ENCODE data around the gene FAM171A1. TPM values are rescaled to one million over a fixed set of nuclear protein-coding genes. Genes with fewer than 3 reads are reported as not detected.

FAM171A1 gene
- total RNA-seq, 1 donor from 2014 or later = 86.1 TPM

DNA sequence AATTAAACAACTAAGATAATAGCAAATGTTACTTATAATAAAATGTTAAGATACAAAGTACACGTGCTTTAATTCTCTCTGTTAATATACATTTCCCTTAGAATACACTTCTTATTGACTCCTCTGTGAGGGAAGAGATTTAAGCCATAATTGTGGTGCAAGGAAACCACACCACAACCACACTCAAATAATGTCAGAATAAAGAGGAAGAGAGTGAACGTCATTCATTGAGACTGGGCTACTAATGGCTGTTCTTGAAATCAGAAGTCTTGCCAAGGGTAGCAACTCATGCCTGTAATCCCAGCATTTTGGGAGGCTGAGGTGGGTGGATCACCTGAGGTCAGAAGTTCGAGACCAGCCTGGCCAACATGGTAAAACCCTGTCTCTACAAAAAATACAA, 10.0 kb downstream of the FAM171A1 start:
- Mint-ChIP-seq H3K27me3 (no peaks in the 10 kb centered on the region), H3K27ac (no peak overlapping the region), H3K4me3 (ENCODE audit: low read depth) (no peak overlapping the region), H3K4me1 (ENCODE audit: low read depth) (peaks cover 10% of the 10 kb centered on the region), H3K36me3 (ENCODE audit: insufficient read depth) (peaks cover 36% of the 10 kb centered on the region), H3K9me3 (ENCODE audit: low read depth) (peaks cover 17% of the 10 kb centered on the region)
- TF ChIP-seq, protein P1, sequence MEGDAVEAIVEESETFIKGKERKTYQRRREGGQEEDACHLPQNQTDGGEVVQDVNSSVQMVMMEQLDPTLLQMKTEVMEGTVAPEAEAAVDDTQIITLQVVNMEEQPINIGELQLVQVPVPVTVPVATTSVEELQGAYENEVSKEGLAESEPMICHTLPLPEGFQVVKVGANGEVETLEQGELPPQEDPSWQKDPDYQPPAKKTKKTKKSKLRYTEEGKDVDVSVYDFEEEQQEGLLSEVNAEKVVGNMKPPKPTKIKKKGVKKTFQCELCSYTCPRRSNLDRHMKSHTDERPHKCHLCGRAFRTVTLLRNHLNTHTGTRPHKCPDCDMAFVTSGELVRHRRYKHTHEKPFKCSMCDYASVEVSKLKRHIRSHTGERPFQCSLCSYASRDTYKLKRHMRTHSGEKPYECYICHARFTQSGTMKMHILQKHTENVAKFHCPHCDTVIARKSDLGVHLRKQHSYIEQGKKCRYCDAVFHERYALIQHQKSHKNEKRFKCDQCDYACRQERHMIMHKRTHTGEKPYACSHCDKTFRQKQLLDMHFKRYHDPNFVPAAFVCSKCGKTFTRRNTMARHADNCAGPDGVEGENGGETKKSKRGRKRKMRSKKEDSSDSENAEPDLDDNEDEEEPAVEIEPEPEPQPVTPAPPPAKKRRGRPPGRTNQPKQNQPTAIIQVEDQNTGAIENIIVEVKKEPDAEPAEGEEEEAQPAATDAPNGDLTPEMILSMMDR (IDR thresholded peaks at IDR 0.05; ENCODE audit: unreplicated experiment) = no peak
- no peak for DNase-seq (ENCODE audit: low spot score, unreplicated experiment)

DNA sequence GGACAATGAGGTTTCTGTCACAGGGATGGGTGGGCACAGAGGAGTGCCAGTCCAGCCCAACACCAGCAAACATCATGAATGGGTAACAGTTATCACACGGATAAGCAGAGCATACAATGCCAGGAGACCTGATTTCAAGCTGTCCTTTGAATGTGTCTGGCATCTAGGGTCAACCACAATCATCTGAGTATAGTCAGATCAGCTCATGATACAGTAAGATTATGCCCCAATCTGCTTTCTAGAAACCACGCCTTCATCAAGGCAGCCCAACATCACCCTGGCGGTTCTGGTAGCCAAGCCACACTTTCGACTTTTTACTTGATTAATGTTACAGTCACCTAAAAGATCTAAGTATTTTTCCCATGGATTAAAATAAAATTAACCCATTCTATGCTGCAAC, 10.5 kb downstream of the FAM171A1 start:
- Mint-ChIP-seq H3K36me3 (ENCODE audit: insufficient read depth) (peaks cover 36% of the 10 kb centered on the region), H3K27me3 (no peaks in the 10 kb centered on the region), H3K27ac (no peak overlapping the region), H3K4me3 (ENCODE audit: low read depth) (no peak overlapping the region), H3K4me1 (ENCODE audit: low read depth) (peaks cover 11% of the 10 kb centered on the region), H3K9me3 (ENCODE audit: low read depth) (peaks cover 17% of the 10 kb centered on the region)
- TF ChIP-seq, protein P1 (IDR thresholded peaks at IDR 0.05; ENCODE audit: unreplicated experiment) = no peak
- no peak for DNase-seq (ENCODE audit: low spot score, unreplicated experiment)

DNA sequence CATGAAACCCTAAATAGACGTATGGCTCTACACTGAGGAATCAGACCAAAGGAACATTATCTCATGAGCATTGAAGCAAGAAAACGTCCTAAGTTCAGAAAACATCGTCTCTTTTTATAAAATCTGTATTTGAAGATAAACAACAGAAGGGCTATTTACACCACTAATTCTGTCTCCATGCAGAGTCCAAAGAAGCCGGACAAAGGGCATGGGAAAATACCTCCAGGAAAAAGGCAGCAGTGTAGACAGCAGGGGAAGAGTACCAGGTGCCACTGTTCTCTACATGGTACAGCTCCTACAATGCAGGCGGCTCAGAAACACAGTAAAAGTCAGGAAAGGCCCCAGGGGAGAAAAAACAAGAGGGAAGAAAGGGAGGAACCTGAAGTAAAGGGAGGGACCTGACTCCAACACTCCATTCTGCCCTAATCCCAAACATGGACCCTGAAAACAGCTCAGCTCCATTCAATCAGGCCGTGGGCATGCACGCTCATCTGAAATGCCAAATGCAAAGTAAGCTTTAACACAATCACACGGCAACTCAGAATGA, 17.5 kb downstream of the FAM171A1 start:
- Mint-ChIP-seq H3K36me3 (ENCODE audit: insufficient read depth) (peaks cover 5% of the 10 kb centered on the region), H3K27ac (no peak overlapping the region), H3K9me3 (ENCODE audit: low read depth) (no peaks in the 10 kb centered on the region), H3K27me3 (no peaks in the 10 kb centered on the region), H3K4me3 (ENCODE audit: low read depth) (no peak overlapping the region), H3K4me1 (ENCODE audit: low read depth) (peaks cover 33% of the 10 kb centered on the region)
- no peak for DNase-seq (ENCODE audit: low spot score, unreplicated experiment)
- TF ChIP-seq, protein P1 (IDR thresholded peaks at IDR 0.05; ENCODE audit: unreplicated experiment) = no peak

DNA sequence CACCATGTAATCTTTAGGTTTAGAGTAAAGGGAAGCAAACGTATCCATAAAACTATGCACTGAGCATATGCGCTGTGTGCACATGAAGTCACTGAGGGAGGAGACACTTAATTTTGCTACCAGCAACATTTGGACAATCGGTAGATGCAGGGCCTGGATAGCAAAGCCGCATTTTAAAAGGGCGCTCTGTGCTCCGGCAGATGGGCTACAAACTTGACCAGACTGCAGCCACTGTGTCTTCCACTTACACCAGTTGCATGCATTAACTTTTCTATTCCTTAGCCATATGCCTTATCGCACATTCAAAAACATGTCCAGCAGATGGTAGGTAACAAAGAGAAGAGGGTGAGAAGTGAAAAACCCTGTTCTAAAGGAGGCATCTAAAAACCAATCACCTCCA, 18.3 kb downstream of the FAM171A1 start:
- no peaks in the 10 kb centered on the region for H3K27me3 Mint-ChIP-seq
- peak overlapping the region; percentile 49 for H3K27ac Mint-ChIP-seq
- peaks cover 33% of the 10 kb centered on the region for H3K4me1 Mint-ChIP-seq (ENCODE audit: low read depth)
- TF ChIP-seq, protein P1 (IDR thresholded peaks at IDR 0.05; ENCODE audit: unreplicated experiment) = no peak
- H3K36me3 Mint-ChIP-seq (ENCODE audit: insufficient read depth) = peaks cover 5% of the 10 kb centered on the region
- no peak overlapping the region for H3K4me3 Mint-ChIP-seq (ENCODE audit: low read depth)
- DNase-seq (ENCODE audit: low spot score, unreplicated experiment) = no peak
- H3K9me3 Mint-ChIP-seq (ENCODE audit: low read depth) = no peaks in the 10 kb centered on the region

DNA sequence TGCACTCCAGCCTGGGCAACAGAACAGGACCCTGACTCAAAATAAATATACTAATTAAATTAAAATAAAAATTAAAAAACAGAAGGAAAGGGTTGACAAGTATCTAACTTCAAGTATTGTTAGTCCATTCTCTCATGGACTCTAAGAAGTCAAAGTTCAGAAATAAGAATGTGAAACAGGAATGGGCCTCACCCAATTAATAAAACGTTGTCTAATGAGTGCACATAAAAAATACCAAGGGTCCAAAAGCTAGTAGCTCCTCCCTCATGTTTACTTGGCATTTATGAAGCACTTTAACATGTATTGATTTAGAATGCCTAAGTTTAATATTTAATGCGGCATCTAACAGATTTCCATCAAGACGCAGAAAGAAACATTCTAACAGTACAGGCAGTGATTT, 18.9 kb downstream of the FAM171A1 start:
- Mint-ChIP-seq H3K4me1 (ENCODE audit: low read depth) (peaks cover 34% of the 10 kb centered on the region), H3K4me3 (ENCODE audit: low read depth) (no peak overlapping the region), H3K27me3 (no peaks in the 10 kb centered on the region), H3K36me3 (ENCODE audit: insufficient read depth) (peaks cover 4% of the 10 kb centered on the region), H3K27ac (peak overlapping the region; percentile 49), H3K9me3 (ENCODE audit: low read depth) (no peaks in the 10 kb centered on the region)
- DNase-seq (ENCODE audit: low spot score, unreplicated experiment) = no peak
- TF ChIP-seq, protein P1 (IDR thresholded peaks at IDR 0.05; ENCODE audit: unreplicated experiment) = no peak
